Activated CD4-positive, alpha-beta T cell treated with anti-CD3 and anti-CD28 coated beads for 36 hours (primary cell): ENCODE data around the gene ST3GAL6. TPM values are rescaled to one million over a fixed set of nuclear protein-coding genes. Genes with fewer than 3 reads are reported as not detected.

Source experiments
- ATAC-seq: fragments of 200-7000 bp; cut with Tn5 transposase; one replicate; pipeline ENCODE4 v1.10.0; 2021; ENCODE audit warnings: mild to moderate bottlenecking, moderate library complexity
- CTCF ChIA-PET: fragments of 350-600 bp; sonication (Branson Sonifier 250); formaldehyde crosslinking; loops from one replicate; lab custom pipeline; 2021; ENCODE audit warnings: antibody characterized with exemption; lab: Charles Lee
- POLR2A ChIA-PET: fragments of 350-600 bp; sonication (Branson Sonifier 250); formaldehyde crosslinking; loops from one replicate; lab custom pipeline; 2021; ENCODE audit warnings: antibody characterized with exemption, inconsistent platforms; lab: Charles Lee
- DNase-seq: peaks from one replicate; pipeline ENCODE4 v3.0.0-alpha.2; 2020
- H3K27ac Mint-ChIP-seq: one replicate; pipeline ENCODE4 v1.8.0; 2021; ENCODE audit warnings: mixed read lengths
- H3K27me3 Mint-ChIP-seq: one replicate; pipeline ENCODE4 v1.8.0; 2021; ENCODE audit warnings: mixed read lengths
- H3K36me3 Mint-ChIP-seq: one replicate; pipeline ENCODE4 v1.8.0; 2021; ENCODE audit warnings: low read depth, mixed read lengths
- H3K4me1 Mint-ChIP-seq: one replicate; pipeline ENCODE4 v1.8.0; 2021; ENCODE audit warnings: mixed read lengths
- H3K4me3 Mint-ChIP-seq: one replicate; pipeline ENCODE4 v1.8.0; 2021; ENCODE audit warnings: mild to moderate bottlenecking, moderate library complexity, mixed read lengths
- H3K9me3 Mint-ChIP-seq: one replicate; pipeline ENCODE4 v1.8.0; 2021; ENCODE audit warnings: low read depth, mixed read lengths
- intact Hi-C, 2 experiments: fragments of 100-400 bp; cut with DNase I in 1 of 2; cut with micrococcal nuclease in 1 of 2; formaldehyde crosslinking; loops; one replicate each; pipeline versions ENCODE4 v1.14.2 to v1.15.1; 2022 to 2024; cut with DNase I, micrococcal nuclease
- total RNA-seq, 2 experiments: library from RNA; stranded (reverse); gene quantifications; one replicate each; pipeline ENCODE4 v1.2.3, GENCODE V29; 2021

Gene ST3GAL6
- total RNA-seq, 2 experiments from 2014 or later = not detected

GRCh38 chr3:98788651-98789050 lies 25.5 kb downstream of the ST3GAL6 start:
- Mint-ChIP-seq H3K4me3 (no peak overlapping the region), H3K4me1 (no peaks in the 10 kb centered on the region), H3K27ac (no peak overlapping the region), H3K9me3 (no peaks in the 10 kb centered on the region), H3K36me3 (no peaks in the 10 kb centered on the region), H3K27me3 (peaks cover 12% of the 10 kb centered on the region)
- ChIA-PET POLR2A (no interaction called here), CTCF (no interaction called here)
- intact Hi-C loops = no loop called here
- DNase-seq = no peak
- ATAC-seq = no peak

DNA sequence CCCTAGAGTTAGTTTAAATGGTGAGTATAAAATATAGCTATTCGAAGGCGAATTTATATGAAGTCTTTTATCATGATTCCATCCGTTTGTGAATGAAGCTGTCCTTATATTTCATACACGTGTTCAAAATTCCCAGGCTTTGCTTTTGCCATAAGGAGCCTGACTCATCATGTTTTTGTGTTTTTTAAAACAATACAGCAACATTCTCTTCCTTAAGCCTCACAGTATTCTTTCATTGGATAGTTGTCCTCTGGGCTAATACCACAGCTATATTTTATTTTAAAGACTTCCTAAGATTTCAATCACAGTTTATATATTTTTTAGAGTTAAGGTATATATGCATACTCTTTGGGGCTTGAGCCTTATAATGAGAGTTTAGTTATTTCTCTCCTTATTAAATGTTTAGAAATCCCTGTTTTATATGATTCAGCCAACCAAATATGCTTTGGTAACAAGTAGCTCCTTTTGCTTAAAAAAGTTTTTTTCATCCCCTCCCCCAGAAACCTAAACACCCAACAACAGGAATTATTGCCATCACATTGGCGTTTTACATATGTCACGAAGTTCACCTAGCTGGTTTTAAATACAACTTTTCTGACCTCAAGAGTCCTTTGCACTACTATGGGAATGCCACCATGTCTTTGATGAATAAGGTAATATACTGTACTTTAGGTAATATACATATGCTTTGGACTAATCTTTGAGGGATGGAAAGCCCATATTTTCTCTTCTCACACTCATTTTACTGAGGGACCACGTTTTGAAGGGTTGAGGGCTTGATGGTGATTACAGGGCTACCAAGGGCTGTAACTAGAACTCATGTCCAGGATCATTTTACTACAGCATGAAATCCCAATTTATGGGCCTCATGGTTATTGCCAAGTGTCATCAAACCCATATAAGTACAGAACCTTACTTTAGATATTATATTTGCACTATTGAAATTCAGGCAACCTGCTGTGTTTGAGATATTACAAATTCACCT lies 28.5 kb downstream of the ST3GAL6 start:
- no peaks in the 10 kb centered on the region for H3K9me3 Mint-ChIP-seq
- H3K27ac Mint-ChIP-seq = no peak overlapping the region
- ATAC-seq (no peak), DNase-seq (no peak)
- peaks cover 6% of the 10 kb centered on the region for H3K27me3 Mint-ChIP-seq
- POLR2A ChIA-PET = no interaction called here
- H3K36me3 Mint-ChIP-seq = no peaks in the 10 kb centered on the region
- intact Hi-C loops = no loop called here
- H3K4me3 Mint-ChIP-seq = no peak overlapping the region
- CTCF ChIA-PET = interaction anchor here (0.9 to 1.4 kb wide), 3 partner anchors 13 to 57 kb away, joined by 3 to 6 read pairs (median 3); no protein-coding TSS in a partner anchor
- H3K4me1 Mint-ChIP-seq = no peaks in the 10 kb centered on the region

GRCh38 chr3:98793971-98794370 lies 30.8 kb downstream of the ST3GAL6 start:
- Mint-ChIP-seq H3K9me3 (no peaks in the 10 kb centered on the region), H3K4me1 (no peaks in the 10 kb centered on the region), H3K4me3 (no peak overlapping the region), H3K36me3 (no peaks in the 10 kb centered on the region), H3K27me3 (peaks cover 6% of the 10 kb centered on the region), H3K27ac (no peak overlapping the region)
- intact Hi-C loops = no loop called here
- ChIA-PET POLR2A (no interaction called here), CTCF (interaction anchor here (0.6 kb wide), 1 partner anchor 1437 kb away, joined by 3 read pairs; no protein-coding TSS in a partner anchor)
- DNase-seq (no peak), ATAC-seq (no peak)

- H3K4me1 Mint-ChIP-seq = no peaks in the 10 kb centered on the region
- CTCF ChIA-PET = no interaction called here
- ATAC-seq (no peak), DNase-seq (no peak)
- H3K27ac Mint-ChIP-seq = no peak overlapping the region
- H3K4me3 Mint-ChIP-seq = no peak overlapping the region
- intact Hi-C loops = no loop called here
- no peaks in the 10 kb centered on the region for H3K27me3 Mint-ChIP-seq
- no peaks in the 10 kb centered on the region for H3K36me3 Mint-ChIP-seq
- no peaks in the 10 kb centered on the region for H3K9me3 Mint-ChIP-seq
- POLR2A ChIA-PET = no interaction called here
Observed at GRCh38 chr3:98796334-98796733, 33.2 kb downstream of the ST3GAL6 start.

GRCh38 chr3:98797905-98798304 lies 34.8 kb downstream of the ST3GAL6 start:
- ATAC-seq (no peak), DNase-seq (no peak)
- Mint-ChIP-seq H3K27me3 (no peaks in the 10 kb centered on the region), H3K36me3 (no peaks in the 10 kb centered on the region), H3K4me1 (no peaks in the 10 kb centered on the region), H3K9me3 (no peaks in the 10 kb centered on the region), H3K27ac (no peak overlapping the region), H3K4me3 (no peak overlapping the region)
- CTCF ChIA-PET = interaction anchor here (0.9 kb wide), 1 partner anchor 196 kb away, joined by 3 read pairs; no protein-coding TSS in a partner anchor
- intact Hi-C loops = no loop called here
- POLR2A ChIA-PET = no interaction called here

DNA sequence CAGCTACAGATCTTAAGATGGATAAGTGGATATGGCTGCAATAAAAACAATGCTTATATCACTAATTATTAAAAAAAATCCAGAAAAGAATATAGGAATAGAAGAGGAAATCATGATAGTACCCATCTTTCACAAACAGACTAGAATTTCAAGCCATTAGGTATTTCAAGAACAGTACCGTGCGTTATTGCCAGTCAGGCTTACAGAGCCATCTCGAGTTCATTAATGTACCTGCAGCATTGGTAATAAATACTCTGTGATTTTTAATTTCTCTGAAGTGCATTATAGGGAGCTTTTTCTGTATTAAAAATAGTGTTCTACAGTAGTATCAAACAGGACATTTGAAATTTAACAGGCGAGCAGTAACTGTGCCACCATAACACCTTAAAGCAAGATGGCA lies 35.7 kb downstream of the ST3GAL6 start:
- Mint-ChIP-seq H3K36me3 (no peaks in the 10 kb centered on the region), H3K27ac (no peak overlapping the region), H3K27me3 (no peaks in the 10 kb centered on the region), H3K4me3 (no peak overlapping the region), H3K4me1 (no peaks in the 10 kb centered on the region), H3K9me3 (no peaks in the 10 kb centered on the region)
- ATAC-seq (no peak), DNase-seq (no peak)
- intact Hi-C loops = no loop called here
- ChIA-PET CTCF (interaction anchor here (0.5 to 0.9 kb wide), 2 partner anchors 197 to 772 kb away, joined by 3 read pairs; no protein-coding TSS in a partner anchor), POLR2A (no interaction called here)

DNA sequence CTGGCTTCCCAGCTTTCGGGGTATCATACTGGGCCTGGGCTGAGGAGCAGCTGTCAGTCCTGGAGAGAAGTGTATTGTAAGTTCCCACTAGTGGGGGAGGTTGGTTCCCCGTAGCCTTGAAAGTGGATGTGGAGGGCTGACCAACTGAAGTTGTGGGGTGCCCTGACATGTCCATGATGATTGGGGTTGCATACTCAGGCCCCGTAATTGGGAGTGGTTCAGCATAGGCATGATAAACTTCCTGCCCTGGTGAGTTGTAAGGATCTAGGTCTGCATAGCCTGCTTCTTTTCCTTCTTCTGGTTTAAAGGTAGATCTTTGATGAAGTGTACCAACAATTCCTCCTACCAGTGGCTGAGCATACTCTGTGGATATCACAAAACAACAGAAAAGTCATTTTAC lies 36.3 kb downstream of the ST3GAL6 start:
- Mint-ChIP-seq H3K4me1 (no peaks in the 10 kb centered on the region), H3K27me3 (no peaks in the 10 kb centered on the region), H3K4me3 (no peak overlapping the region), H3K27ac (no peak overlapping the region), H3K36me3 (peaks cover 1% of the 10 kb centered on the region), H3K9me3 (no peaks in the 10 kb centered on the region)
- DNase-seq (no peak), ATAC-seq (no peak)
- intact Hi-C loops = no loop called here
- ChIA-PET POLR2A (no interaction called here), CTCF (no interaction called here)

DNA sequence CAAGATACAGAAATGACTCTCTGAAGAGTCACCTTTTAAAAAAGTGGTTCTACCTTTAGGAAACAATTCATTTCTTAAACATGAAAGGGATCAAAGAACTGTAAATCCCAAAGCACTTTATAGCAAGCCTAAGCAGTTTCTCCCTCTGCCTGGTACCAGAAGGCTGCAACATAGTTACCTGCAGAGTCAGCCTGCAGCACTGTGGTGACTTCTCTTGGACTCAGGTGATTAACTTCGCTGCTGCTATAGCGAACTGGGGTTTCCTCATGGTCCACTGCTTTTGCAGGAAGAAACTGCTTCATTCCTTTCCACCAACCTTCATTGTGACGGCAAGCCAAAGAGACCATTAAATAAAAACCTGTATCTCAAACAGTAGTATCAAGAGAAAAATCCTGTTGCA lies 37.3 kb downstream of the ST3GAL6 start:
- no peak for DNase-seq
- Mint-ChIP-seq H3K9me3 (no peaks in the 10 kb centered on the region), H3K4me1 (no peaks in the 10 kb centered on the region), H3K27me3 (no peaks in the 10 kb centered on the region), H3K27ac (no peak overlapping the region), H3K4me3 (no peak overlapping the region), H3K36me3 (peaks cover 5% of the 10 kb centered on the region)
- ATAC-seq = no peak
- ChIA-PET CTCF (no interaction called here), POLR2A (no interaction called here)
- intact Hi-C loops = no loop called here

GRCh38 chr3:98801043-98801747 lies 38.1 kb downstream of the ST3GAL6 start:
- DNase-seq = no peak
- no peaks in the 10 kb centered on the region for H3K9me3 Mint-ChIP-seq
- ChIA-PET CTCF (no interaction called here), POLR2A (no interaction called here)
- no peak for ATAC-seq
- intact Hi-C loops = no loop called here
- H3K4me3 Mint-ChIP-seq = no peak overlapping the region
- H3K27ac Mint-ChIP-seq = no peak overlapping the region
- no peaks in the 10 kb centered on the region for H3K27me3 Mint-ChIP-seq
- H3K36me3 Mint-ChIP-seq = peaks cover 9% of the 10 kb centered on the region
- no peaks in the 10 kb centered on the region for H3K4me1 Mint-ChIP-seq

GRCh38 chr3:98805571-98805970 lies 42.4 kb downstream of the ST3GAL6 start:
- no peak overlapping the region for H3K27ac Mint-ChIP-seq
- H3K4me3 Mint-ChIP-seq = no peak overlapping the region
- DNase-seq (no peak), ATAC-seq (no peak)
- ChIA-PET POLR2A (no interaction called here), CTCF (interaction anchor here (0.5 to 0.9 kb wide), 4 partner anchors 12 to 212 kb away, joined by 3 read pairs; partner anchors contain the start of gene CPOX)
- intact Hi-C loops = no loop called here
- H3K9me3 Mint-ChIP-seq = no peaks in the 10 kb centered on the region
- peaks cover 17% of the 10 kb centered on the region for H3K36me3 Mint-ChIP-seq
- no peaks in the 10 kb centered on the region for H3K4me1 Mint-ChIP-seq
- H3K27me3 Mint-ChIP-seq = no peaks in the 10 kb centered on the region

- ChIA-PET CTCF (interaction anchor here (0.6 kb wide), 1 partner anchor 113 kb away, joined by 3 read pairs; no protein-coding TSS in a partner anchor), POLR2A (no interaction called here)
- ATAC-seq (no peak), DNase-seq (no peak)
- no peak overlapping the region for H3K4me3 Mint-ChIP-seq
- no peaks in the 10 kb centered on the region for H3K9me3 Mint-ChIP-seq
- H3K4me1 Mint-ChIP-seq = no peaks in the 10 kb centered on the region
- intact Hi-C loops = no loop called here
- H3K36me3 Mint-ChIP-seq = peaks cover 17% of the 10 kb centered on the region
- no peaks in the 10 kb centered on the region for H3K27me3 Mint-ChIP-seq
- H3K27ac Mint-ChIP-seq = no peak overlapping the region
Observed at GRCh38 chr3:98806521-98806920, 43.4 kb downstream of the ST3GAL6 start.
